ENCODE results near the gene LRRD1. TPM values are rescaled to one million over a fixed set of nuclear protein-coding genes. Genes with fewer than 3 reads are reported as not detected.

Gene LRRD1
- total and polyA plus RNA-seq, 2 experiments from 2014 or later: not detected

DNA sequence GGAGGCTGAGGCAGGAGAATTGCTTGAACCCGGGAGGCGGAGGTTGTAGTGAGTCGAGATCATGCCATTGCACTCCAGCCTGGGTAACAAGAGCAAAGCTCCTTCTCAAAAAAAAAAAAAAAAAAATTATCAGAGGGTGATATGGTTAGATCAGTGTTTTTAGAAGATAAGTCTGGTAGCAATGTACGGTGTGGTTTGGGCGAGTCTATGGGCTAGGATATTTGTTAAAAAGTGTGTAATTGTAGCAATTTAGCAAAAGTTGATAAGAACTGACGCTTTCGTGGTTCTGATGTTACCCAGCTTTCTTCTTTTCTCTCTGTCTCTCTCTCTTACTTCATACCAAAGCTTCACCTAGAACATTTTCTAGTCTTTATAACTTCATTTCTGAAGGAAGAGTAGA lies 37.8 kb downstream of the LRRD1 start:
- no peak for DNase-seq
- TF ChIP-seq EZH2phosphoT487 (IDR thresholded peaks at IDR 0.05; ENCODE audit: insufficient read depth, low read depth): no peak
- TF ChIP-seq EZH2 (IDR thresholded peaks at IDR 0.05; ENCODE audit: insufficient read depth, poor library complexity, severe bottlenecking): no peak
- Histone ChIP-seq H3K4me3 (no peak overlapping the region), H3K9ac (no peak overlapping the region), H3K4me1 (ENCODE audit: insufficient read depth) (no peaks in the 10 kb centered on the region), H3K27me3 (replicated peaks; ENCODE audit: insufficient read depth) (no peaks in the 10 kb centered on the region), H3K4me2 (ENCODE audit: unreplicated experiment) (no peak overlapping the region), H3K9me3 (ENCODE audit: low read depth) (no peaks in the 10 kb centered on the region), H3K27ac (no peak overlapping the region), H4K20me1 (ENCODE audit: insufficient read depth) (no peaks in the 10 kb centered on the region), H3K36me3 (ENCODE audit: low read depth) (no peaks in the 10 kb centered on the region), H3F3A (ENCODE audit: insufficient read depth) (no peaks in the 10 kb centered on the region), H3K79me2 (ENCODE audit: insufficient read depth) (no peaks in the 10 kb centered on the region), H3K9me2 (ENCODE audit: insufficient read depth) (no peaks in the 10 kb centered on the region), H2AFZ (no peak overlapping the region)
- in situ Hi-C loops (cut with MboI): no loop called here
- 89 to 93% methylated on average over 7 of the region's 7 CpGs for WGBS, 2 experiments (ENCODE audit: low coverage in 1 of 2, low lambda C conversion rate in 2 of 2, missing lambda C conversion rate in 2 of 2)

DNA sequence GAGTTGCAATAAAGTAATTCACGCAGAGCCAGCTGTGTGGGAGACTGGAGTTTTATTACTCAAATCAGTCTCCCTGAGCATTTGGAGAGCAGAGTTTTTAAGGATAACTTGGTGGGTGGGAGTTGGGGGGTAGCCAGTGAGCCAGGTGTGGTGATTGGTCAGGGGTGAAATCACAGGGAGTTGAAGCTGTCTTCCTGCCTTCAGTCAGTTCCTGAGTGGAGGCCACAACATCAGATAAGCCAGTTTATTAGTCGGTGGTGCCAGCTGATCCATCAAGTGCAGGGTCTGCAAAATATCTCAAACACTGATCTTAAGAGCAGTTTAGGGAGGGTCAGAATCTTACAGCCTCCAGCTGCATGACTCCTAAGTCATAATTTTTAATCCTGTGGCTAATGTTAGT lies 41.4 kb downstream of the LRRD1 start:
- H3F3A ChIP-seq (ENCODE audit: insufficient read depth): no peaks in the 10 kb centered on the region
- no peaks in the 10 kb centered on the region for H3K36me3 ChIP-seq (ENCODE audit: low read depth)
- no peak overlapping the region for H3K27ac ChIP-seq
- peaks cover 14% of the 10 kb centered on the region for H3K79me2 ChIP-seq (ENCODE audit: insufficient read depth)
- peaks cover 7% of the 10 kb centered on the region; the same call in 1 of the 2 replicates for H3K4me1 ChIP-seq (ENCODE audit: insufficient read depth)
- no peak overlapping the region for H3K4me3 ChIP-seq
- in situ Hi-C loops (cut with MboI): no loop called here
- no peaks in the 10 kb centered on the region for H4K20me1 ChIP-seq (ENCODE audit: insufficient read depth)
- H3K9me2 ChIP-seq (ENCODE audit: insufficient read depth): no peaks in the 10 kb centered on the region
- no peaks in the 10 kb centered on the region for H3K27me3 ChIP-seq (replicated peaks; ENCODE audit: insufficient read depth)
- H3K9ac ChIP-seq: no peak overlapping the region
- no peak for DNase-seq
- no peak overlapping the region for H3K4me2 ChIP-seq (ENCODE audit: unreplicated experiment)
- 40 to 42% methylated on average over 2 of the region's 2 CpGs for WGBS, 2 experiments (ENCODE audit: low coverage in 1 of 2, low lambda C conversion rate in 2 of 2, missing lambda C conversion rate in 2 of 2)
- H2AFZ ChIP-seq: no peak overlapping the region
- H3K9me3 ChIP-seq (ENCODE audit: low read depth): no peaks in the 10 kb centered on the region
- TF ChIP-seq EZH2 (IDR thresholded peaks at IDR 0.05; ENCODE audit: insufficient read depth, poor library complexity, severe bottlenecking) (no peak), EZH2phosphoT487 (IDR thresholded peaks at IDR 0.05; ENCODE audit: insufficient read depth, low read depth) (no peak)

DNA sequence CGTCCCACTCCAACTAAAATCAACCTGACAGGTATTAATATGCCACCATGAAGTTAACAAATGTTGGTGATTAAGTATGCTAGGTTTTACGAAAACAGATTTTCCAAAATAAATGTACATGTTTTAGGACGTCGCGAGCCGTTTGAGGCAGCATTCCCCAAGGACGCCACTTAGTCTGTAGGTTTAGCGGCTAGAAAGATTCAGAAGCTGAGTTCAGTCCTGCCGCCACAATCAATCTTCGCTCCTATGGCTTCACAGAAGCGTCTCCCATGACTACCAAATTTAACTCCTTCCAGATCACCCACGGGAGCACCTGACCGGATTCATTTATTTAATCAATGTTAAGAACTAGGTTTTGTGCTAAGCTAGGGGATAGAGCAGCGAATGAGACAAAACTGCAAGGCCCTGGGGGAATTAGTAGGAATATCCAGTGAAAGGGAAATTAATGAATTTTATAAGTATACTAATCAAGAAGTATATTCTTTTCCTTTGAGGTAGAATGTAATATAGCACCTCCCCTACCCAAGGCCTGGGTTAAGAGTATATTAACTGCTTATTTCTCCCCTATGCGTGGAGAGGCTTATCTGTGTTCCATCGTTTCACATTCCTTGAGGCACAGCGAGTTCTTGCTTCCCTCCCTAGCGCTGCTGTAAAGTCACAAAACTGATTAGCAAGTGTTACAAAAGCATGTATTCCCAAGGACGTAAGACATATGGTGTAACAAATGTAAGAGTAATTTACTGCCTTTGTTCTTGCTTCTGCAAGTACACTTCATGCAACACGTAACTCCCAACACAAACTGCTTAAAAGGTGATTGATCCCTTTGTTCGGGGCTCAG lies 43.7 kb downstream of the LRRD1 start:
- Histone ChIP-seq H2AFZ (peak overlapping the region; percentile 98), H3K9me2 (ENCODE audit: insufficient read depth) (no peaks in the 10 kb centered on the region), H3F3A (ENCODE audit: insufficient read depth) (no peaks in the 10 kb centered on the region), H3K27me3 (replicated peaks; ENCODE audit: insufficient read depth) (no peaks in the 10 kb centered on the region), H3K27ac (peak overlapping the region; percentile 84), H3K36me3 (ENCODE audit: low read depth) (0 out of 2 replicates have a peak, but pooled peaks cover 8% of the 10 kb centered on the region), H3K4me2 (ENCODE audit: unreplicated experiment) (peak overlapping the region; percentile 81), H3K9me3 (ENCODE audit: low read depth) (no peaks in the 10 kb centered on the region), H3K4me3 (peak overlapping the region; percentile 90), H4K20me1 (ENCODE audit: insufficient read depth) (no peaks in the 10 kb centered on the region), H3K79me2 (ENCODE audit: insufficient read depth) (peaks cover 37% of the 10 kb centered on the region), H3K4me1 (ENCODE audit: insufficient read depth) (peaks cover 14% of the 10 kb centered on the region), H3K9ac (peak overlapping the region; percentile 91)
- DNase-seq: peak; percentile 55
- 32 to 34% methylated on average over 21 of the region's 21 CpGs for WGBS, 2 experiments (ENCODE audit: low coverage in 1 of 2, low lambda C conversion rate in 2 of 2, missing lambda C conversion rate in 2 of 2)
- in situ Hi-C loops (cut with MboI): no loop called here
- TF ChIP-seq EZH2phosphoT487 (IDR thresholded peaks at IDR 0.05; ENCODE audit: insufficient read depth, low read depth) (no peak), EZH2 (IDR thresholded peaks at IDR 0.05; ENCODE audit: insufficient read depth, poor library complexity, severe bottlenecking) (no peak)

DNA sequence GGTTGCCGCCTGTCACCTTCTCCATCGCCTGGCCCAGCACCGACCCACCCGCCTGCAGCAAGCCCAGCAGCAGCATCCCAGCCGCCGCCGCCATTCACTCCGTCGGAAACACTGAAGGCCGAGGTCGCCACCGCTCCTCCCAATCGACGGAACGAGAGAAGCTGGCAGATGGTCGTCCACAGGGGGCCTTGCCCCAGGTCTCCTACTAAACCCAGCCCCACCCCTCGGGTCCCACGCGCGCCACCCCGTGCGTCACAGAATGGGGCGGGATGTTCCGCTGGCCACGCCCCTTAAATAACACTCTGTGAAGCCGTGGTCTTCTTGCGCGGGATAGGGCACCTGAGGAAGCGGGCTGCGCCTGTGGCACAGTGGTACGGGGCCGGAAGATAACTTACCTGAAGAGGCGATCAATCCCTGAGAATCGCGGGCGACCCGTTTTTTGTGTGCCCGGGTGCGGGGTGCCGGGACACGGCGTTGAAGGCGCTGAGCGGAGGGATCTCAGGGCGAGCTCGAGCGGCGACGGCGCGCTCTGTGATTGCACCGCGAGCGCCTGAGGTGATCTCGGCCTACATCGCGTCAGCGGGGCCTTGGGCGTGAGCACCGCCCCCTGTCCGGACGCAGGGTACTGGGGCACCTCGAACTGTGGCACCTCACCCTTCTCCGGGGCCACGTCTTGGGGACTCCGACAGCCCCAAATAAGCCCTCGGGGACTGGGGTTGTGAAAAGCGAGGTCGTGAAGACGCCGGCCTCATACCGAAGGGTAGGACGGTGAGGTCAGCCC lies 44.5 kb downstream of the LRRD1 start, which contains the start of gene CYP51A1:
Gene CYP51A1, minus strand, starts transcription at position 207 of the 781 bp plus-strand sequence. Its CDS starts 113 bp downstream, at position 94.
- WGBS, 2 experiments (ENCODE audit: low coverage in 1 of 2, low lambda C conversion rate in 2 of 2, missing lambda C conversion rate in 2 of 2): 1 to 3% methylated on average over 58 to 64 of the region's 73 CpGs
- peak within 1 kb of the TSS; percentile 90 for H3K4me3 ChIP-seq
- no peaks in the 10 kb centered on the region for H4K20me1 ChIP-seq (ENCODE audit: insufficient read depth)
- H3K79me2 ChIP-seq (ENCODE audit: insufficient read depth): peaks cover 45% of the 10 kb centered on the region
- peaks cover 14% of the 10 kb centered on the region for H3K4me1 ChIP-seq (ENCODE audit: insufficient read depth)
- peak; percentile 96 for DNase-seq
- peak within 1 kb of the TSS; percentile 81 for H3K4me2 ChIP-seq (ENCODE audit: unreplicated experiment)
- H3K27ac ChIP-seq: peak within 1 kb of the TSS; percentile 84
- H3F3A ChIP-seq (ENCODE audit: insufficient read depth): no peaks in the 10 kb centered on the region
- 0 out of 2 replicates have a peak, but pooled peaks cover 11% of the 10 kb centered on the region for H3K36me3 ChIP-seq (ENCODE audit: low read depth)
- H3K9me2 ChIP-seq (ENCODE audit: insufficient read depth): no peaks in the 10 kb centered on the region
- H3K27me3 ChIP-seq (replicated peaks; ENCODE audit: insufficient read depth): no peaks in the 10 kb centered on the region
- H2AFZ ChIP-seq: peak within 1 kb of the TSS; percentile 98
- in situ Hi-C loops (cut with MboI): no loop called here
- TF ChIP-seq EZH2 (IDR thresholded peaks at IDR 0.05; ENCODE audit: insufficient read depth, poor library complexity, severe bottlenecking) (no peak), EZH2phosphoT487 (IDR thresholded peaks at IDR 0.05; ENCODE audit: insufficient read depth, low read depth) (no peak)
- peak within 1 kb of the TSS; percentile 91 for H3K9ac ChIP-seq
- no peaks in the 10 kb centered on the region for H3K9me3 ChIP-seq (ENCODE audit: low read depth)
